NCI-H1048 (cell line): ENCODE measurements around the gene COA1.
"Not testable (repeated sequence)": the region's sequence is repeated elsewhere in the genome, so short reads cannot be mapped to it uniquely, and the experiment has no call there.

ENCODE experiments used
- DNase-seq: peaks from one replicate; lab custom pipeline; 2025; lab: John Stamatoyannopoulos, UW

The COA1 gene

GRCh38 chr7:43726466-43726865 is 2.9 kb downstream of the COA1 start:
- no peak for DNase-seq

DNA sequence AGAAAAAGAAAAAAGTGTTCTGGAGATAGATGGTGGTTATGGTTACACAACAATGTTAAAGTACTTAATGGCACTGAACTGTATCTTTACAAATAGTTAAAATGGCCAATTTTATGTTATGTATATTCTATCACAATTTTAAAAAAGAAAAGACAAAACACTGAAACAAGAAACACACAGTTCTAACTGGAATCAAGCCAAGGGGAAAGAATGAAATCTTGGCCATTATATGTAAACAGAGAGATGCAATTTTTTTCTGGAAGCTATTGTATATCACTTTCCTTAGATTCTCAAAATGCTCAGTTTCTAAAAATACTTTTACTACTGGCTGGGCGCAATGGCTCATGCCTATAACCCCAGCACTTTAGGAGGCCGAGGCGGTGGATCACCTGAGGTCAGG is 4.1 kb downstream of the COA1 start:
- no peak for DNase-seq

DNA sequence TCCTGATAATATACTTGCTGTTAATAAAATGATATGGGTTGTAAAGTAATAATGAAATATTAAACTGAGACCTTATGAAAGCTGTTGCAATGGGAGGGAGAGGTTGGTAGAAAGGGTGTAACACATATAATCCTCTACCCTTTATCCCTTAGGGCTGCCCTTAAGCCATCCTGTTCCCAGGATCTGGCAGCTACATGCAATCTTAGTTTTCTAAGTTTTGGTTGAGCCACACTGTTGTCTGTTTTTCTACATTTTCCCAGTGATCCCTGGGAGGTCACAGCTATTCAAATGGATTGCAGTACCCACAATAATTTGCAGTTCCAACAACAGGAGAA is 6.3 kb downstream of the COA1 start:
- DNase-seq = no peak

DNA sequence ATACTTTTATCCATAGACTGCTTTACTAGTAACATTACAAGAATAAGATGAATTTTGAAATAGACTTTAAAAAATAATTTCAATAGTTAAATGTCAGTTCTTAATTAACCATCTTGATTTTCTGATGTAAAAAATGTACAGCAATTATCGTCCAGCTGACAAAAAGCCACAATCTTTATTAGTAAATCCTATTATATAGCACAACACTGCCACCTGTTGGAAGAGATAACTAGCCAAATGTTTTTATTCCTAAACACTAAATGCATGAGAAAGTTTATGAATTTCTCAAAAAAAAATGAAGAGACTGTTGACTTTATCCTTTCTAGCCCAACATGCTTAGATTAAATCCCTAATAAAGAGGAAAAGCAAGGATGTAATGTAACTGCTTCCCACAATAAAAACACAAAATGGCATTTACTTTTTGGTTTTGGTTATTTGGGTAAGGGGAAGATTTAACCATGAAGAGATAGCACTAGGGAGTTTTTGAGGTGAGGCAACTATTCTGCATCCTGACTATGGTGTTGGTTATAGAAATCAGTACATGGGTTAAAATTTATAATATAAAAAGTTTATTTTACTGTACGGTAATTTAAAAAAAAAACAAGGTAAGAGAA is 8.0 kb downstream of the COA1 start:
- no peak for DNase-seq

- DNase-seq = no peak
Observed at GRCh38 chr7:43716598-43716997, 12.7 kb downstream of the COA1 start.

DNA sequence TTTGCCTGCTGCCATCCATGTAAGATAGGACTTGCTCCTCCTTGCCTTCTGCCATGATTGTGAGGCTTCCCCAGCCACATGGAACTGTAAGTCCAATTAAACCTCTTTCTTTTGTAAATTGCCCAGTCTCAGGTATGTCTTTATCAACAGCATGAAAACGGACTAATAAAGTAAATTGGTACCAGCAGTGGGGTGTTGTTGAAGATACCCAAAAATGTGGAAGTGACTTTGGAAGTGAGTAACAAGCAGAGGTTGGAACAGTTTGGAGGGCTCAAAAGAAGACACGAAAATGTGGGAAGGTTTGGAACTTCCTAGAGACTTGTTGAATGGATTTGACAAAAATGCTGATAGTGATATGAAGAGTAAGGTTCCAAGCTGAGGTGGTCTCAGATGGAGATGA is 13.4 kb downstream of the COA1 start:
- DNase-seq = not testable (repeated sequence)

GRCh38 chr7:43711503-43711902 is 17.8 kb downstream of the COA1 start:
- DNase-seq = no peak

- DNase-seq = not testable (repeated sequence)
Observed at GRCh38 chr7:43708055-43708454, 21.3 kb downstream of the COA1 start.

- DNase-seq = no peak
Observed at GRCh38 chr7:43703573-43703972, 25.8 kb downstream of the COA1 start.

- DNase-seq = no peak
Observed at GRCh38 chr7:43702974-43703373, 26.3 kb downstream of the COA1 start.

- no peak for DNase-seq
Observed at GRCh38 chr7:43701929-43702328, 27.4 kb downstream of the COA1 start.

- no peak for DNase-seq
Observed at GRCh38 chr7:43701500-43701854, 27.8 kb downstream of the COA1 start.

- no peak for DNase-seq
Observed at GRCh38 chr7:43700646-43701499, 28.4 kb downstream of the COA1 start.

- no peak for DNase-seq
Observed at GRCh38 chr7:43700059-43700501, 29.2 kb downstream of the COA1 start.

DNA sequence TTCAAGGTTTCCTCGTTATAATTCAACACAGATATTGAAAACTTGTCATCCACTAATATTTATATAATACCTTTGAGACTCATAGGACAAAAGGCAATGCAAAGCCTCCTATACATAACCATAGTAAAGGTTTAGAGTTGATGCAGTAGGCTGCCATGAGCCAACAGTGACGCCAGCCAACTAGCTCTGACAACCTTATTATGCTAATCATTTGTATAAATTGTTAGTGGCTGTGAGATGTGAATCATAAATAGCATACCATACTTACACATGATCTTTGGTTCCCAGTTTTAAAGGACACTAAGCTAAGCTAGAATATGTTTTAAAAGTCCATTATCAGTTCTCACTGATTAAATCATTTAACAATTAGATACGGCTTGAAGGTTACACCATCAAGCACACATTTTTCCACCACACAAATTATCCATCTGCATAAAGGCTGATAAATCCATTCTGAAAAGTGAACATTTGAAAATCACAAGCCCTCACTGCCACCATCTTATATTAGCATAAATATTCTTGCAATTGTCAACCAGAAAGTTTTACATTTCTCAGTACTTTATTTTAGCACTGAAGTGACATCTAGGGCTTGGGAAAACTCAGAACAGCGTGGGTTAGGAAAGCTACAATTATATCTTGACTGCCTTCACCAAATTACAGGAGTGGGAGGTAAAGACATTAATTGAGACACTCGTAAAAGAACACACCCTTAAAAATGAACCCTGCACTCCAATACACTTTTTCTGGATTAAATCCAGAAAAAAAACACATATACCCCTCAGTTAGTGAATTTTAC is 30.7 kb downstream of the COA1 start:
- no peak for DNase-seq

- no peak for DNase-seq
Observed at GRCh38 chr7:43697690-43698089, 31.6 kb downstream of the COA1 start.

DNA sequence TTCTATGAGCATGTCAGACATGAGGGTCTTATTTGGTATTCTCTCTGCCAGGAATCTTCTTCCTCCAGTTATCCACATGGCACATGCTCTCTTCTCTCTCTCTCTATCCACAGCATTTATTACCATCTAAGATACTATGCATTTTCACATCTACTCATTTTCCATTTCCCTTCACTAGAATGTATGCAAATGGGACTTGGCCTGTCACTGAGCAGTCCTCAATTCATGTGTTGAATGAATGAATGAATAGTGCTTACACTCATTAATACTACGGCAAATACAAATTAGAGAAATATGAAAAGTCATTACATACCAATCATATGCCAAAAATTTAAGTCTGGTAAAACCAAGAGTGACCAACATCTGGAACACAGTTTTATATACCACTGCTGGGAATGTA is 34.0 kb downstream of the COA1 start:
- no peak for DNase-seq

- DNase-seq = no peak
Observed at GRCh38 chr7:43694399-43694748, 34.9 kb downstream of the COA1 start.

- DNase-seq = no peak
Observed at GRCh38 chr7:43693687-43694398, 35.5 kb downstream of the COA1 start.

DNA sequence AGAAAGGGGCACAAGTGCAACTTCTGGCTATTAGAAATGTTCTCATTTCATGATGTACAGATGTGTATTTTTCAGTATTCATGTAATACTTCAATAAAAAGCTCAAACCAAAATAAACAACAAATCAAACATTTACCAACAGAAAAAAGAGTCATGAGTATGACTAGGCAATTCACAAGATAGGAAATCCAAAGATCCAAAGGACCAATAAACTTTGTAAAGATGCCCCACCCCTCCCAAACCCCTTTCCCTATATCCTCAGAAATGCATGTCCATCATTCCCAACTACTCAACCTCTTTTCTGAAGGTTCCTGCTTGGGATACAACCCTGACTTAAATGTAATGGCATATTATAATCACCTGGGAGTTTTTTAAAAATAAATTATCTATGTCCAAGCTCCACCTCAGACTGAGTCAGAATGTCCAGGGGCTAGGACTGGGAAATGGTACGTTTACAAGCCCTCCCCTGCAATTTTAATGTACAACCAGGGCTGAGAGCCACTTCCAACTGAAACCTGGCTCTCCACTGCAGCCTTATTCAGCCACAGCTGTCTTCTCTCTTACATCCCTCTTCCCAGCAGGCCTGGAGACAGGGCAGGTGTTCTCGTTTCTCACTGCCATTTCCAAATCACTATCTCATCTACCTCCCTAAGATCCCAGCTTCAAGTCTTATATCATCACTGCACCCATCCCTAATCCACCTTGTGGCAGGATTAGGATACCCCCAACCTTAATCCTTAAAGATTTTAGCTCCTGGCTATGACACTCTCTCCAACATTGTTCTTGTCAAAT is 36.5 kb downstream of the COA1 start:
- no peak for DNase-seq

DNA sequence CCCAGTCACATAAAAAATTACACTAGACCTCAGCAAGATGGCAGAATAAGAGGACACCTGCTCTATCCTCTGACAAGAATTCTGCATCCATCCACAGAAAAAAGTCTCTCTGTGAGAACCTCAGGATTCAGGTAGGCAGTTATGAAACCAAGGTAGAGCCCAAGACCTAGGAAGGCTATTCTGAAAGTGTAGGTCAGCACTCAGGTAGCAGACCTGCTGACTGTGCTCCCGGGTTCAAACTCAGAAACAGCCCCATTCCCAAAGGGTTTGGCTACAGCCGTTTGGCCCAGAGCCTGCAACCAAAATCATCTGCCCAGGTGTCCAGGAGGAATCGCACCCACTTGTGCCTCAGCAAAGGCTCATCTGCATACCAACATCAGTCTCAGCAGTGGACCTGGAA is 37.7 kb downstream of the COA1 start:
- no peak for DNase-seq

- DNase-seq = no peak
Observed at GRCh38 chr7:43689115-43689514, 40.2 kb downstream of the COA1 start.
